WTC11 (cell line): ENCODE results near the gene RAB6A. TPM values are rescaled to one million over a fixed set of nuclear protein-coding genes. Genes with fewer than 3 reads are reported as not detected.

Experiments
- ATAC-seq: fragments of 200-7000 bp; cut with Tn5 transposase; 2 replicates; pipeline ENCODE4 v1.10.0; 2021; ENCODE audit warnings: mild to moderate bottlenecking, moderate library complexity
- CTCF ChIA-PET: fragments of 300-600 bp; sonication (Branson Sonifier 250); formaldehyde crosslinking; loops from one replicate; lab custom pipeline; 2021; ENCODE audit warnings: antibody characterized with exemption; lab: Charles Lee
- POLR2A ChIA-PET: fragments of 350-600 bp; sonication (Branson Sonifier 250); formaldehyde crosslinking; loops from one replicate; lab custom pipeline; 2021; ENCODE audit warnings: antibody characterized with exemption; lab: Charles Lee
- DNase-seq: peaks from one replicate; pipeline ENCODE4 v3.0.0; 2021; ENCODE audit warnings: low spot score
- H3K27ac Mint-ChIP-seq: 2 replicates; pipeline ENCODE4 v1.8.0; 2021; ENCODE audit warnings: mixed read lengths
- H3K27me3 Mint-ChIP-seq: 2 replicates; pipeline ENCODE4 v1.8.0; 2021; ENCODE audit warnings: low read depth, mild to moderate bottlenecking, moderate library complexity, mixed read lengths
- H3K36me3 Mint-ChIP-seq: 2 replicates; pipeline ENCODE4 v1.8.0; 2021; ENCODE audit warnings: mixed read lengths
- H3K4me1 Mint-ChIP-seq: 2 replicates; pipeline ENCODE4 v1.8.0; 2022; ENCODE audit warnings: mixed read lengths
- H3K4me3 Mint-ChIP-seq: 2 replicates; pipeline ENCODE4 v1.8.0; 2021; ENCODE audit warnings: mild to moderate bottlenecking, moderate library complexity, mixed read lengths
- H3K9me3 Mint-ChIP-seq: 2 replicates; pipeline ENCODE4 v1.8.0; 2021; ENCODE audit warnings: mixed read lengths
- ATF1 ChIP-seq: sonication (generic); formaldehyde crosslinking; IDR thresholded peaks from 2 replicates; pipeline ENCODE4 v1.8.1; 2023; ENCODE audit warnings: mild to moderate bottlenecking, moderate library complexity, missing genetic modification reagents
- ATF3 ChIP-seq: sonication (generic); formaldehyde crosslinking; conservative IDR thresholded peaks from 2 replicates; pipeline ENCODE4 v1.8.1; 2022; ENCODE audit warnings: mild to moderate bottlenecking, missing genetic modification reagents
- CDX4 ChIP-seq: fragments of 250-450 bp; sonication (Bioruptor Pico); IDR thresholded peaks from 2 replicates; pipeline ENCODE4 v1.9.0; 2021; ENCODE audit warnings: moderate library complexity, mild to moderate bottlenecking, inconsistent platforms, borderline replicate concordance
- E2F1 ChIP-seq: sonication (generic); formaldehyde crosslinking; IDR thresholded peaks from 2 replicates; pipeline ENCODE4 v1.8.0; 2022; ENCODE audit warnings: mild to moderate bottlenecking, missing genetic modification reagents
- ESRRA ChIP-seq: sonication (generic); formaldehyde crosslinking; IDR thresholded peaks from 2 replicates; pipeline ENCODE4 v1.8.1; 2022; ENCODE audit warnings: mild to moderate bottlenecking, missing genetic modification reagents, borderline replicate concordance
- ETV6 ChIP-seq: sonication (generic); formaldehyde crosslinking; IDR thresholded peaks from 2 replicates; pipeline ENCODE4 v1.8.1; 2022; ENCODE audit warnings: mild to moderate bottlenecking, missing genetic modification reagents
- FOXK1 ChIP-seq: sonication (generic); formaldehyde crosslinking; IDR thresholded peaks from 2 replicates; pipeline ENCODE4 v1.8.0; 2022; ENCODE audit warnings: mild to moderate bottlenecking, moderate library complexity, missing genetic modification reagents
- IRF1 ChIP-seq: sonication (generic); formaldehyde crosslinking; IDR thresholded peaks from 2 replicates; pipeline ENCODE4 v1.8.0; 2023; ENCODE audit warnings: missing genetic modification reagents
- MLX ChIP-seq: sonication (generic); formaldehyde crosslinking; IDR thresholded peaks from 2 replicates; pipeline ENCODE4 v1.8.1; 2023; ENCODE audit warnings: mild to moderate bottlenecking, missing genetic modification reagents, moderate library complexity
- NR1H2 ChIP-seq: sonication (generic); formaldehyde crosslinking; IDR thresholded peaks from 2 replicates; pipeline ENCODE4 v1.9.0; 2021; ENCODE audit warnings: mild to moderate bottlenecking, moderate library complexity, missing genetic modification reagents
- RELA ChIP-seq: sonication (generic); formaldehyde crosslinking; IDR thresholded peaks from 2 replicates; pipeline ENCODE4 v1.8.1; 2022; ENCODE audit warnings: missing genetic modification reagents, mild to moderate bottlenecking, borderline replicate concordance
- SOX15 ChIP-seq: fragments of 250-450 bp; sonication (Bioruptor Pico); IDR thresholded peaks from 2 replicates; pipeline ENCODE4 v1.9.0; 2021; ENCODE audit warnings: mild to moderate bottlenecking
- SP1 ChIP-seq: sonication (generic); formaldehyde crosslinking; conservative IDR thresholded peaks from 2 replicates; pipeline ENCODE4 v1.8.1; 2022; ENCODE audit warnings: missing genetic modification reagents
- STAT6 ChIP-seq: sonication (generic); formaldehyde crosslinking; conservative IDR thresholded peaks from 2 replicates; pipeline ENCODE4 v1.8.1; 2023; ENCODE audit warnings: mild to moderate bottlenecking, low read depth, missing genetic modification reagents, moderate library complexity
- USF2 ChIP-seq: sonication (generic); formaldehyde crosslinking; IDR thresholded peaks from 2 replicates; pipeline ENCODE4 v1.8.1; 2023; ENCODE audit warnings: mild to moderate bottlenecking, missing genetic modification reagents, moderate library complexity
- ZBTB43 ChIP-seq: sonication (generic); formaldehyde crosslinking; IDR thresholded peaks from 2 replicates; pipeline ENCODE4 v1.8.1; 2023; ENCODE audit warnings: mild to moderate bottlenecking, missing genetic modification reagents
- ZMAT4 ChIP-seq: fragments of 250-450 bp; sonication (Bioruptor Pico); IDR thresholded peaks from 2 replicates; pipeline ENCODE4 v1.9.0; 2021; ENCODE audit warnings: mild to moderate bottlenecking
- ZNF121 ChIP-seq: sonication (generic); formaldehyde crosslinking; IDR thresholded peaks from 2 replicates; pipeline ENCODE4 v1.8.0; 2023; ENCODE audit warnings: missing genetic modification reagents
- total RNA-seq: library from RNA; stranded (reverse); gene quantifications from 3 replicates; pipeline ENCODE4 v1.2.3, GENCODE V29; 2021

Gene RAB6A
- total RNA-seq, 1 experiment from 2014 or later: 107 TPM

GRCh38 chr11:73716153-73717056, 44.5 kb downstream of the RAB6A start:
- ChIA-PET CTCF (interaction anchor here (1.3 kb wide), 1 partner anchor 91 kb away, joined by 3 read pairs; no protein-coding TSS in a partner anchor), POLR2A (no interaction called here)
- H3K4me3 Mint-ChIP-seq: no peak overlapping the region
- H3K27ac Mint-ChIP-seq: no peak overlapping the region
- ATAC-seq (no peak), DNase-seq (no peak)
- peaks cover 29% of the 10 kb centered on the region for H3K36me3 Mint-ChIP-seq
- no peaks in the 10 kb centered on the region for H3K9me3 Mint-ChIP-seq
- TF ChIP-seq FOXK1 (no peak), IRF1 (CRISPR knock-in tag) (no peak), NR1H2 (no peak), RELA (CRISPR knock-in tag) (no peak), SP1 (CRISPR knock-in tag) (no peak), ATF3 (CRISPR knock-in tag) (no peak), ESRRA (no peak), SOX15 (no peak), USF2 (CRISPR knock-in tag) (no peak), MLX (no peak), ATF1 (CRISPR knock-in tag) (no peak), ZNF121 (CRISPR knock-in tag) (no peak), CDX4 (CRISPR knock-in tag) (no peak), ETV6 (CRISPR knock-in tag) (no peak)
- H3K27me3 Mint-ChIP-seq: no peaks in the 10 kb centered on the region
- no peaks in the 10 kb centered on the region for H3K4me1 Mint-ChIP-seq

GRCh38 chr11:73715541-73715940, 45.3 kb downstream of the RAB6A start:
- no peaks in the 10 kb centered on the region for H3K27me3 Mint-ChIP-seq
- POLR2A ChIA-PET: no interaction called here
- CTCF ChIA-PET: no interaction called here
- no peak for DNase-seq
- H3K27ac Mint-ChIP-seq: no peak overlapping the region
- TF ChIP-seq ZMAT4: no peak
- no peak for TF ChIP-seq ZBTB43 (CRISPR knock-in tag)
- TF ChIP-seq RELA (CRISPR knock-in tag): no peak
- TF ChIP-seq, all 79 proteins: peak for 0
- Mint-ChIP-seq H3K9me3 (no peaks in the 10 kb centered on the region), H3K4me3 (no peak overlapping the region), H3K4me1 (no peaks in the 10 kb centered on the region), H3K36me3 (peaks cover 30% of the 10 kb centered on the region)
- no peak for ATAC-seq

GRCh38 chr11:73710964-73711363, 49.9 kb downstream of the RAB6A start:
- ChIA-PET CTCF (no interaction called here), POLR2A (no interaction called here)
- no peaks in the 10 kb centered on the region for H3K27me3 Mint-ChIP-seq
- H3K36me3 Mint-ChIP-seq: peaks cover 20% of the 10 kb centered on the region
- no peaks in the 10 kb centered on the region for H3K4me1 Mint-ChIP-seq
- ATAC-seq (no peak), DNase-seq (no peak)
- H3K4me3 Mint-ChIP-seq: no peak overlapping the region
- no peaks in the 10 kb centered on the region for H3K9me3 Mint-ChIP-seq
- H3K27ac Mint-ChIP-seq: no peak overlapping the region; the same call in 1 of the 2 replicates
- TF ChIP-seq SP1 (CRISPR knock-in tag): no peak
- TF ChIP-seq SOX15: no peak
- TF ChIP-seq STAT6: no peak
- TF ChIP-seq E2F1: no peak
- no peak for TF ChIP-seq IRF1 (CRISPR knock-in tag)
